SK-N-SH (cell line): ENCODE results near the gene ANO5.

Source experiments
- CTCF ChIP-seq: fragments of 200-600 bp; sonication (generic); IDR thresholded peaks from 2 replicates; pipeline ENCODE4 v1.6.1; 2017; ENCODE audit warnings: antibody characterized with exemption, mild to moderate bottlenecking, moderate library complexity
- ELF1 ChIP-seq: IDR thresholded peaks from 2 replicates; pipeline ENCODE4 v1.4.0; 2012
- EZH2phosphoT487 ChIP-seq: fragments of 200-600 bp; sonication (generic); IDR thresholded peaks from 2 replicates; pipeline ENCODE4 v1.6.1; 2017; ENCODE audit warnings: low read depth, mixed run types, mild to moderate bottlenecking, antibody characterized with exemption, moderate library complexity, borderline replicate concordance
- FOSL2 ChIP-seq: IDR thresholded peaks from 2 replicates; pipeline ENCODE4 v1.4.0; 2012; ENCODE audit warnings: low read depth, mild to moderate bottlenecking, moderate library complexity, borderline replicate concordance
- NRF1 ChIP-seq: IDR thresholded peaks from 2 replicates; pipeline ENCODE4 v1.6.1; 2012; ENCODE audit warnings: low read depth, mild to moderate bottlenecking, low read length
- POLR2AphosphoS5 ChIP-seq: IDR thresholded peaks from 2 replicates; pipeline ENCODE4 v1.6.1; 2012; ENCODE audit warnings: low read depth, low read length
- RAD21 ChIP-seq: IDR thresholded peaks from 2 replicates; pipeline ENCODE4 v1.6.1; 2012; ENCODE audit warnings: mild to moderate bottlenecking, low read length
- RCOR1 ChIP-seq: fragments of 150-350 bp; IDR thresholded peaks from 2 replicates; pipeline ENCODE4 v1.6.1; 2017; ENCODE audit warnings: antibody characterized with exemption, low read length
- RFX5 ChIP-seq: IDR thresholded peaks from 2 replicates; pipeline ENCODE4 v1.6.1; 2012; ENCODE audit warnings: mild to moderate bottlenecking, improper control_type of control experiment, low read length
- SIN3A ChIP-seq: IDR thresholded peaks from 2 replicates; pipeline ENCODE4 v1.6.1; 2012; ENCODE audit warnings: low read depth, mild to moderate bottlenecking, low read length, moderate library complexity, borderline replicate concordance
- SMC3 ChIP-seq: IDR thresholded peaks from 2 replicates; pipeline ENCODE4 v1.6.1; 2012; ENCODE audit warnings: low read depth, low read length, improper control_type of control experiment

DNA sequence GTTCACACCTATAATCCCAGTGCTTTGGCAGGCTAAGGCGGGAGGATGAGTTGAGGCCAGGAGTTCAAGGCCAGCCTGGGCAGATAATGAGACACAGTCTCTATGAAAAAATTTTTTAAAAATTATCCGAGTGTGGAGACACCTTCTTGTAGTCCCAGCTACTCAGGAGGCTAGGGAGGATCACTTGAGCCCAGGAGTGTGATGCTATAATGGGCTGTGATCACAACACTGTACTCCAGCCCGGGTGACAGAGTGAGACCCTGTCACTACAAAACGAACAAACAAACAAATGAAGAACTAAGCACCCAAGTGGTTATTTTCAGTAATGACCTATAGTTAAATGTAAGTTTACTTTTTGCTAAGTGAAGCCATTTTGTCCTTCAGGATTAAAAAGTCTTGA lies 32.3 kb downstream of the ANO5 start:
- no peak for TF ChIP-seq RAD21
- TF ChIP-seq RCOR1 = no peak
- no peak for TF ChIP-seq CTCF
- TF ChIP-seq NRF1 = no peak
- no peak for TF ChIP-seq RFX5
- TF ChIP-seq SIN3A = no peak
- TF ChIP-seq EZH2phosphoT487 = no peak
- TF ChIP-seq POLR2AphosphoS5 = no peak
- TF ChIP-seq ELF1 = no peak
- TF ChIP-seq FOSL2 = no peak
- TF ChIP-seq SMC3 = no peak
